ENCODE results near the gene SLC6A8.

Gene SLC6A8

GRCh38 chrX:153648358-153649177, 39.2 kb upstream of the SLC6A8 start:
- no peak for DNase-seq

GRCh38 chrX:153649178-153649914, 38.4 kb upstream of the SLC6A8 start:
- peak; percentile 51 for DNase-seq

GRCh38 chrX:153649915-153650782, 37.6 kb upstream of the SLC6A8 start:
- no peak for DNase-seq

GRCh38 chrX:153650959-153651358, 36.8 kb upstream of the SLC6A8 start:
- no peak for DNase-seq

- DNase-seq, result peak; percentile 22
Observed at GRCh38 chrX:153651540-153652079, 36.1 kb upstream of the SLC6A8 start.

- DNase-seq, result no peak
Observed at GRCh38 chrX:153653556-153653955, 34.2 kb upstream of the SLC6A8 start.

GRCh38 chrX:153657161-153657560, 30.6 kb upstream of the SLC6A8 start:
- no peak for DNase-seq

GRCh38 chrX:153659268-153659667, 28.5 kb upstream of the SLC6A8 start:
- DNase-seq, result no peak

- DNase-seq, result peak; percentile 41
Observed at GRCh38 chrX:153662266-153662665, 25.5 kb upstream of the SLC6A8 start.

GRCh38 chrX:153665726-153666306, 21.9 kb upstream of the SLC6A8 start:
- DNase-seq, result no peak

- no peak for DNase-seq
Observed at GRCh38 chrX:153667281-153667955, 20.3 kb upstream of the SLC6A8 start.

- peak; percentile 79 for DNase-seq
Observed at GRCh38 chrX:153667956-153668396, 19.8 kb upstream of the SLC6A8 start.

- DNase-seq, result no peak
Observed at GRCh38 chrX:153668423-153669173, 19.1 kb upstream of the SLC6A8 start.

- DNase-seq, result peak; percentile 41
Observed at GRCh38 chrX:153669174-153669890, 18.4 kb upstream of the SLC6A8 start.

- DNase-seq, result no peak
Observed at GRCh38 chrX:153669901-153670731, 17.6 kb upstream of the SLC6A8 start.

- DNase-seq, result no peak
Observed at GRCh38 chrX:153670748-153671588, 16.8 kb upstream of the SLC6A8 start.

GRCh38 chrX:153671589-153672530, 15.9 kb upstream of the SLC6A8 start:
- DNase-seq, result no peak

Measured in activated CD4-positive, alpha-beta T cell treated with anti-CD3 and anti-CD28 coated beads, Interleukin-10, Interleukin-2, amounts not matched to agents 100 ng/mL and 50 ng/mL, durations not matched to agents 16 hours and 8 hours (primary cell).